HG03045 (cell line): ENCODE data around the gene MAST4.

ENCODE experiments used
- ATAC-seq: cut with Tn5 transposase; IDR thresholded peaks from one replicate; pipeline ENCODE4 v1.9.1; 2021; ENCODE audit warnings: mild to moderate bottlenecking, moderate library complexity; ENCODE audit not compliant: unreplicated experiment

The MAST4 gene

DNA sequence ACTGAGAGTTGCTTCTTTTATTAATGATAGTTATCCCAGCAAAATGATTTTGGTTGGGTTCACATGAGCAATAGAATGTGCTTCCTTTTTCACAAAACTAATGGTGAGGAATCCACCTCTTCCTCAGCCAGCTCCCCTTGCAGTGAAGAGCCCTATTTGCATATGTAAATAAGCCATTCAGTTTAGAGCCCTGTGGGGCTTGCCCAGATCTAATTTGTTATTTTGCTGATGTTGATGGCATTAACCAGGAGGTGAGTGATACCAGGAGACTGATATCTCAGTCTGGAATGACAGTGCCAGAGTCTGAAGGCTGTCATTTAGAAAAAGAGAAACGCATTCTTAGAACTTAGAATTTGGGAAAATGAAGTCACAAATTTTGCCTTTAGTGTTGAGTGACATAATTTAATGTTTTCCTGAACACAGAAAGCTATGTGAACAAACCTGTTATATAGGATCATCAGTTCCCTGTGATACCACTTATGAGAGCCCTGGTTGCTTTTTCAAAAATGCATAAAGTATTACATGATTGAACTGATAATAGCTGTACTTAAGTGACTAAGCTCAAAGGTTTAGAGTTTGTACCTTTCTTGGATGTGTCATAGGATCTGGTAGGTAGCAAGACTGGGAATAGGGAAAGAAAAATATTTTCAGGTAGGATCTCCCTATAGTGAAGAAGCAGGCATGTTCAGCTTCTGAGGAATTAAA lies 271.6 kb downstream of the MAST4 start:
- no peak for ATAC-seq

DNA sequence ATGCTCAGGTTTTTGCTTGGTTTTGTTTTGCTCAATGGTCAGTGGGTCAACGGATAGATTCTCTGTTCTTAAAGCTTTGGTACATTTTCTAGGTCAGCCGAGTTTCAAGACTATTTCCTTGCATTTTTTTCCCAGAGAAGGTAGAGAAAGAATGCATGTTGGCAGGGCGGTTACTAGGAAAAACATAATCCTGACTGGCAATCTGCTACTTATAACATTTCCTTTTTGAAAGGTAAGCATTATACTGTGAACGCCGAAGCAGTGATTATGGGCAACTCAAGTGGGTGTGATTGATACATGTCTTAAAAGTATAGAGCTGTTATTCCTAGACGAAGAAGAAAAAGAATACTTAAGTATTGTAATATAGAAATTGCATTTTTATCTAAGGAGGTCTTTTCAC lies 273.2 kb downstream of the MAST4 start:
- no peak for ATAC-seq

GRCh38 chr5:66870708-66871107 lies 274.5 kb downstream of the MAST4 start:
- ATAC-seq = no peak

DNA sequence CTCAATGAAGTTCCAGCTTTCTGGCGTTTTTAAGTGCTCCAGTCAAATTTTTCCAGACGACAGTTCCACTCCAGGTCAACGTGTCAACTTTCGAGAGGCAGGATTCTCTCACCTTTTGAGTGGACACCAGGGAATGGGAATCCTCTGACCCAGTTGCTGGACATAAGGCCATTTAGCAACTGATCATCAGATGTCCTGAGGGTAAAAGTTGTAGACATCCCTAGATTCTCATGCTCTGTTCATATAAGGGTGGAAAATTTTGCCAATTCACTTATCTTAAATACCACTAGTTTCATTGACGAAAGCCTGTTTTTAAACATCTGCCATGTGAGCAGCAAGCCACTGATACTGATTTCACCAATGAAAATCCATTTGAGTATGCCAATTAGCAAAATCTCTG lies 275.5 kb downstream of the MAST4 start:
- no peak for ATAC-seq

- ATAC-seq = no peak
Observed at GRCh38 chr5:66872736-66873331, 276.6 kb downstream of the MAST4 start.

DNA sequence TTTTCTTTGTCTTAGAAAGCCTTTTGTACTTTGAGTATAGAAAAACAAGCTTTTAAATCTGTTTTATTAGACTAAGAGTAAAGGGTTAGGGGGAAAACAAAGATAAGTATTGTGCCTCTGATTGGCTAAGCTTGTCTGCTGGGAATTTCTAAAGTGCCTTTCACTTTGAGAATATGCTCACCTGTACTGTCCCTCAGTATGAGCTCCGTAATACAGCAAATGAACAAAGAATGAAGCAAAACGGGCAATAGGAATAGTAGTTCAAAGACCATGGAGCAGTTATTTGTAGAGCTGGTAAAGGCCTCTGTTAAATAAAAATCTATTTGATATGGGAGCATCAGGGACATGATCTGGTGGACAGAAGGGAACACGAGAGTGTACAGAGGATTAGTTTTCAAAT lies 277.8 kb downstream of the MAST4 start:
- no peak for ATAC-seq

- no peak for ATAC-seq
Observed at GRCh38 chr5:66875315-66875714, 279.1 kb downstream of the MAST4 start.

DNA sequence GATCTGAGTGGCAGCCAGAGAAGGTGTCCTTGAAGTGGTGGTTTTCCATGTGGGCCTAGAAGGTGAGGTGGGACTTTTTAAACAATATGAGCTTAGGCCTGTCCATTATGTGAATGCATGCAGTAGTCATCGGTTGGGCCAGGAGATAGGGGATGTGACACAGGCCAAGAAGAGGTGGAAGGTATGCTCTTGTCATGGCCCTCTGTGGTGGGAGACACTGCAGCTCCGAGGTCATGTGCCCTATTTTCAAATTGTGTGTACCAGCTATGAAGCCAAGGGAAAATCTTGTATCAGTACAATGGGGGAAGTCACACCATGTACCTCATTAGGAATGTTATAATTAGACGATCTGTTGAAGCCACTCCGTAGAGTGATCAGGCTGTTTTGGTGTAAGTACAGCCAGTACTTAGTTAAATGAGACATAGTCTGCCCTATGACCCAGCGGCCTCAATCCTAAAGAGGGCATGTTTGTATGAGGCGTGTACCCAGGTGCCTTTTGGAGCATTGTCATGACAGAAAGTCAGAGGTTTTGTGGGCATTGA lies 280.1 kb downstream of the MAST4 start:
- no peak for ATAC-seq

DNA sequence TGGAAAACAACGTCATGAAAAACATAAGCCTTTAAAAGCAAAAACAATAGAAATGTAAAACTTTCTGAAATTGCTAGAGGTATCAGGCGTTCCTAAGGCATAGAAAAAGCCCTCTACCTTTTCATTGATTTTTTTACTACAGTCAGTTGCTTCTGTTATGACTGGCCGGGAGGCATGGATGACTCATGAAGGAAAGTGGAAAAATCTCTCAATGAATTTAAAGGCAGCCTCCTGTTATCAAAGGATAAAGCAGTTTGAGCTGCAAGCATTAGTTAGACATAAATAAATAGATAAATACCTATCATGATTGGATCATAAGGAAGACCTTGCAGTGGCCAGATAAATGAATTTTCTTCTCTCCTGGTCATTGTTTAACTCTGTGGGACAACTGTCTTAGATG lies 281.6 kb downstream of the MAST4 start:
- ATAC-seq = no peak

- ATAC-seq = no peak
Observed at GRCh38 chr5:66880401-66880800, 284.2 kb downstream of the MAST4 start.

DNA sequence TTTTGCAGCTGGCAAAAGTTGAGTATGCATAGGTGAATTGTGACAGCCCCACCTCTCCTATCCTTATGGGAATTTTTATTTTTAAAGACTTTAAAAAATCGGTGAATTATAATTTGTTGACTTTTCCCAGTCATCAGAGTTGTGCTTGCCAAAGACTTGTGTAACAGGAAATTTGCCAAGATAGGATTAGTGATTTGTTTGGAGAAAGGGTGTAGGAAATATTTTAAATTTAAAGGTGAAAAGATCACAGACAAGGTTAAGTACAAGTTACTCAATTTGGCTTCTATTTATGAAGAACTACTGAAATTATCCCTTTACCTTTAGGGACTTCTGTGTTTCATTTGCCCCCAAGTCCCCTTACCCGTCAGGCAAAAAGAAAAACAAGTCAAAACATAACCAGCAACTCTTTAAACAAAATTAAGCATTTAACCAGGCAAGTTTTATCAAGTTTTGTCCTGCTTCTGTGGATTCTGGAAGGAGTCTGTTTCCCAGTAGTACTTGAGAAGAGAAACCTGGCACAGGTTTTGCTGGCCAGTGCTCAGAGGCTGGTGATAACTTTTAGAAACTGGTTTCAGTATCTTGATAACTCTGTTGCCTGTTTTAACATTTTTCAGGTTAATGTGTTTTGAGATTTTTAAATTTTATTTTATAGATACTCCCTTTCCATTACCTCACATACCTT lies 285.4 kb downstream of the MAST4 start:
- no peak for ATAC-seq

- ATAC-seq = peak; percentile 47
Observed at GRCh38 chr5:66882606-66883227, 286.5 kb downstream of the MAST4 start.

DNA sequence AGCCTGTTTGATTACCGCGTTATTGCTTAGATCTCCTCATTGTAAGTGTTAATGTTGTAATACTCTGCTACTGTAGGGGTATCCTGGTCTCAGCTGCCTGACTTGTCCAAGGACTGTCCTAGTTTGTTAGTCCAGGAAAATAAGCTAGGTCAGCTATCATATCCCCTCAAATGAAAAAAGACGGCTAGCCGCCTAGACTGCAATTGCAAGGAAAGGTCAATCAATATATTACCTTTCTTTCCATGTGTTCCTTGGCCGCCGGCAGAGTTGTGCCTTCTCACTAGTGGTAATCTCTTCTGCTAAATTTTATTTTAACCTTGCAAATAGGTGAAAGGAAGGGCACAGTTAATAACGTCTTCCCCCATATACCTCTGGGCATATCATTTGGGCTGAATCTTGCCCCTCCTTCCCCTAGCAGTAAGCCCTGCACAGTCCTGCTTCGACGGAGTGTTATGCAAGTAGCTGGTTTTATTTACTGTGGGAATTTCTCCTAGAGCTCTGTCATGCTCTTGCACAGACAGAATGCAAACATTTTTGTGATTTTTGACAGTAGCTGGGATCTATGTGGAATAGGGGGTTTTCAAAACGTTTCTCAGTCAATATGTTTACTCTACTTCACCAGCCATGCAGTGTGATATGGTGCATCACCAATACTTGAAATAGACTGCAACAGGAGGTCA lies 288.5 kb downstream of the MAST4 start:
- no peak for ATAC-seq

- no peak for ATAC-seq
Observed at GRCh38 chr5:66886941-66887340, 290.7 kb downstream of the MAST4 start.

GRCh38 chr5:66888613-66889012 lies 292.4 kb downstream of the MAST4 start:
- ATAC-seq = no peak

- ATAC-seq = no peak
Observed at GRCh38 chr5:66889056-66889455, 292.9 kb downstream of the MAST4 start.

DNA sequence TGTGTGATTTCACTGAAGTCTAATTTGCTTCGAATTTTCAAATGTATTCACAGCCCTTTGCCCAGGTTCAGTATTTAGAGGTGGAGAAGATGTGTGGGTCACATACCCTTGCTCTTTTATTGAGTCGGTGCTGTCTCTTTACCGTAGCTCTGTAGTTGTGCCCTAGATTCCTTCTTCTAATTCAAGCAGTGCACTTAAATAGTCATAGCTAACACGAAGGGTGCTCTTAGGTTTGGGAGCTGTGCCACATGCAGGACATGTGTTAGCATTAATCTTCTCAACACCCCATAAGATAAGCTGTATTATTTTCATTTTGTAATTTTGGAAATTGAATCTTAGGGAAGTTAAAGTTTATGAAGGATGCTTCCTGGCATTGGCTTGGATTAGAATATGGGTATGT lies 293.3 kb downstream of the MAST4 start:
- no peak for ATAC-seq

- no peak for ATAC-seq
Observed at GRCh38 chr5:66891184-66891925, 295.2 kb downstream of the MAST4 start.

- no peak for ATAC-seq
Observed at GRCh38 chr5:66892716-66893115, 296.5 kb downstream of the MAST4 start.

- no peak for ATAC-seq
Observed at GRCh38 chr5:66894480-66895240, 298.5 kb downstream of the MAST4 start.
